Measurements from ENCODE around the gene MATCAP1.

DNA sequence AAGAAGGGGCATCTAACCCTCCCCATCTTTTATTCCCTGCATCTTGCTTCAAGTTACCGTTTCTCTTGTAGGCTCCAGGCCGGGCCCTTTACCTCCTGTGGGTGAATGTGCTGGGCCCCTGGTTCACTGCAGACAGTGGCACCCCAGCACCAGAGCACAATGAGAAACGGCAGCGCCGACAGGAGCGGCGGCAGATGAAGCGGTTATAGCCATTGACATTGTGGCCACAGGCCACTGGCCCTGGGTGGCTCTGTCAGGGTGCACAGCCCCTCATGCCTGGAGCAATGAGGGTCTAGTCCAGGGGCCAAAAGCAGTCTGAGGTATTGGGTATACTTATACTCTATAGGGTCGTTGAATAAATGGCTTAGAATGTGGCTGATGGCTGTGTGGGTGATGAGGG, 45.1 kb upstream of the MATCAP1 start:
- TF ChIP-seq, protein P1, sequence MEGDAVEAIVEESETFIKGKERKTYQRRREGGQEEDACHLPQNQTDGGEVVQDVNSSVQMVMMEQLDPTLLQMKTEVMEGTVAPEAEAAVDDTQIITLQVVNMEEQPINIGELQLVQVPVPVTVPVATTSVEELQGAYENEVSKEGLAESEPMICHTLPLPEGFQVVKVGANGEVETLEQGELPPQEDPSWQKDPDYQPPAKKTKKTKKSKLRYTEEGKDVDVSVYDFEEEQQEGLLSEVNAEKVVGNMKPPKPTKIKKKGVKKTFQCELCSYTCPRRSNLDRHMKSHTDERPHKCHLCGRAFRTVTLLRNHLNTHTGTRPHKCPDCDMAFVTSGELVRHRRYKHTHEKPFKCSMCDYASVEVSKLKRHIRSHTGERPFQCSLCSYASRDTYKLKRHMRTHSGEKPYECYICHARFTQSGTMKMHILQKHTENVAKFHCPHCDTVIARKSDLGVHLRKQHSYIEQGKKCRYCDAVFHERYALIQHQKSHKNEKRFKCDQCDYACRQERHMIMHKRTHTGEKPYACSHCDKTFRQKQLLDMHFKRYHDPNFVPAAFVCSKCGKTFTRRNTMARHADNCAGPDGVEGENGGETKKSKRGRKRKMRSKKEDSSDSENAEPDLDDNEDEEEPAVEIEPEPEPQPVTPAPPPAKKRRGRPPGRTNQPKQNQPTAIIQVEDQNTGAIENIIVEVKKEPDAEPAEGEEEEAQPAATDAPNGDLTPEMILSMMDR (IDR thresholded peaks at IDR 0.05; ENCODE audit: insufficient read depth, low read length): no peak
- no peak for TF ChIP-seq POLR2AphosphoS5 (IDR thresholded peaks at IDR 0.05; ENCODE audit: low read depth)
- TF ChIP-seq, protein P2, sequence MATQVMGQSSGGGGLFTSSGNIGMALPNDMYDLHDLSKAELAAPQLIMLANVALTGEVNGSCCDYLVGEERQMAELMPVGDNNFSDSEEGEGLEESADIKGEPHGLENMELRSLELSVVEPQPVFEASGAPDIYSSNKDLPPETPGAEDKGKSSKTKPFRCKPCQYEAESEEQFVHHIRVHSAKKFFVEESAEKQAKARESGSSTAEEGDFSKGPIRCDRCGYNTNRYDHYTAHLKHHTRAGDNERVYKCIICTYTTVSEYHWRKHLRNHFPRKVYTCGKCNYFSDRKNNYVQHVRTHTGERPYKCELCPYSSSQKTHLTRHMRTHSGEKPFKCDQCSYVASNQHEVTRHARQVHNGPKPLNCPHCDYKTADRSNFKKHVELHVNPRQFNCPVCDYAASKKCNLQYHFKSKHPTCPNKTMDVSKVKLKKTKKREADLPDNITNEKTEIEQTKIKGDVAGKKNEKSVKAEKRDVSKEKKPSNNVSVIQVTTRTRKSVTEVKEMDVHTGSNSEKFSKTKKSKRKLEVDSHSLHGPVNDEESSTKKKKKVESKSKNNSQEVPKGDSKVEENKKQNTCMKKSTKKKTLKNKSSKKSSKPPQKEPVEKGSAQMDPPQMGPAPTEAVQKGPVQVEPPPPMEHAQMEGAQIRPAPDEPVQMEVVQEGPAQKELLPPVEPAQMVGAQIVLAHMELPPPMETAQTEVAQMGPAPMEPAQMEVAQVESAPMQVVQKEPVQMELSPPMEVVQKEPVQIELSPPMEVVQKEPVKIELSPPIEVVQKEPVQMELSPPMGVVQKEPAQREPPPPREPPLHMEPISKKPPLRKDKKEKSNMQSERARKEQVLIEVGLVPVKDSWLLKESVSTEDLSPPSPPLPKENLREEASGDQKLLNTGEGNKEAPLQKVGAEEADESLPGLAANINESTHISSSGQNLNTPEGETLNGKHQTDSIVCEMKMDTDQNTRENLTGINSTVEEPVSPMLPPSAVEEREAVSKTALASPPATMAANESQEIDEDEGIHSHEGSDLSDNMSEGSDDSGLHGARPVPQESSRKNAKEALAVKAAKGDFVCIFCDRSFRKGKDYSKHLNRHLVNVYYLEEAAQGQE (IDR thresholded peaks at IDR 0.05; ENCODE audit: insufficient replicate concordance, low read depth): no peak

Data from HL-60 (cell line).